ENCODE results near the gene ARL15. TPM values are rescaled to one million over a fixed set of nuclear protein-coding genes. Genes with fewer than 3 reads are reported as not detected.

Gene ARL15
- total RNA-seq, 1 experiment from 2014 or later: 140 TPM

- Histone ChIP-seq H3K9me3 (no peaks in the 10 kb centered on the region), H3K27me3 (replicated peaks; ENCODE audit: control insufficient read depth, insufficient read depth, low read length) (no peaks in the 10 kb centered on the region), H3K4me1 (no peaks in the 10 kb centered on the region; the same call in 1 of the 2 replicates), H3K4me3 (ENCODE audit: low read depth, low read length) (no peak overlapping the region), H3K36me3 (ENCODE audit: control insufficient read depth, insufficient read depth, low read length) (no peaks in the 10 kb centered on the region)
- no peak for TF ChIP-seq CTCF (IDR thresholded peaks at IDR 0.05; ENCODE audit: insufficient read depth in 1 of 2, low read depth in 1 of 2, low read length in 1 of 2, severe bottlenecking in 1 of 2, unreplicated experiment in 1 of 2)
- intact Hi-C loops (cut with micrococcal nuclease; ENCODE audit: unreplicated experiment): no loop called here
- Mint-ChIP-seq H3K27ac (ENCODE audit: unreplicated experiment) (no peak overlapping the region), H3K36me3 (ENCODE audit: insufficient read depth, unreplicated experiment) (peaks cover 18% of the 10 kb centered on the region), H3K27me3 (ENCODE audit: insufficient read depth, unreplicated experiment) (no peaks in the 10 kb centered on the region), H3K4me3 (ENCODE audit: unreplicated experiment) (no peak overlapping the region), H3K4me1 (ENCODE audit: low read depth, unreplicated experiment) (peaks cover 26% of the 10 kb centered on the region), H3K9me3 (ENCODE audit: unreplicated experiment) (no peaks in the 10 kb centered on the region)
- ChIA-PET POLR2A (no interaction called here), CTCF (no interaction called here)
- DNase-seq: no peak
- BruUV-seq (replicated peaks): no TSS peak
These were observed 89.2 kb downstream of the ARL15 start for GRCh38 chr5:54221135-54221534.

GRCh38 chr5:54220230-54221040 lies 89.9 kb downstream of the ARL15 start:
- Histone ChIP-seq H3K36me3 (ENCODE audit: control insufficient read depth, insufficient read depth, low read length) (no peaks in the 10 kb centered on the region), H3K4me3 (ENCODE audit: low read depth, low read length) (no peak overlapping the region), H3K9me3 (no peaks in the 10 kb centered on the region), H3K27me3 (replicated peaks; ENCODE audit: control insufficient read depth, insufficient read depth, low read length) (no peaks in the 10 kb centered on the region), H3K4me1 (no peaks in the 10 kb centered on the region; the same call in 1 of the 2 replicates)
- H3K27me3 Mint-ChIP-seq (ENCODE audit: insufficient read depth, unreplicated experiment): no peaks in the 10 kb centered on the region
- ChIA-PET POLR2A (no interaction called here), CTCF (no interaction called here)
- H3K4me3 Mint-ChIP-seq (ENCODE audit: unreplicated experiment): no peak overlapping the region
- intact Hi-C loops (cut with micrococcal nuclease; ENCODE audit: unreplicated experiment): no loop called here
- H3K36me3 Mint-ChIP-seq (ENCODE audit: insufficient read depth, unreplicated experiment): peaks cover 12% of the 10 kb centered on the region
- no TSS peak for BruUV-seq (replicated peaks)
- no peaks in the 10 kb centered on the region for H3K9me3 Mint-ChIP-seq (ENCODE audit: unreplicated experiment)
- peaks cover 24% of the 10 kb centered on the region for H3K4me1 Mint-ChIP-seq (ENCODE audit: low read depth, unreplicated experiment)
- DNase-seq: no peak
- no peak overlapping the region for H3K27ac Mint-ChIP-seq (ENCODE audit: unreplicated experiment)
- TF ChIP-seq CTCF (IDR thresholded peaks at IDR 0.05; ENCODE audit: insufficient read depth in 1 of 2, low read depth in 1 of 2, low read length in 1 of 2, severe bottlenecking in 1 of 2, unreplicated experiment in 1 of 2): no peak

GRCh38 chr5:54217826-54218503 lies 92.4 kb downstream of the ARL15 start:
- Histone ChIP-seq H3K36me3 (ENCODE audit: control insufficient read depth, insufficient read depth, low read length) (no peaks in the 10 kb centered on the region), H3K9me3 (no peaks in the 10 kb centered on the region), H3K4me3 (ENCODE audit: low read depth, low read length) (no peak overlapping the region), H3K4me1 (no peaks in the 10 kb centered on the region; the same call in 1 of the 2 replicates), H3K27me3 (replicated peaks; ENCODE audit: control insufficient read depth, insufficient read depth, low read length) (no peaks in the 10 kb centered on the region)
- Mint-ChIP-seq H3K4me3 (ENCODE audit: unreplicated experiment) (no peak overlapping the region), H3K4me1 (ENCODE audit: low read depth, unreplicated experiment) (peaks cover 27% of the 10 kb centered on the region), H3K9me3 (ENCODE audit: unreplicated experiment) (no peaks in the 10 kb centered on the region), H3K27me3 (ENCODE audit: insufficient read depth, unreplicated experiment) (no peaks in the 10 kb centered on the region), H3K27ac (ENCODE audit: unreplicated experiment) (no peak overlapping the region), H3K36me3 (ENCODE audit: insufficient read depth, unreplicated experiment) (peaks cover 13% of the 10 kb centered on the region)
- TF ChIP-seq CTCF (IDR thresholded peaks at IDR 0.05; ENCODE audit: insufficient read depth in 1 of 2, low read depth in 1 of 2, low read length in 1 of 2, severe bottlenecking in 1 of 2, unreplicated experiment in 1 of 2): peak; percentile 49 to 73
- DNase-seq: peak in 1 of 2 experiments; percentile 63
- intact Hi-C loops (cut with micrococcal nuclease; ENCODE audit: unreplicated experiment): loop anchor here (1.0 to 10.0 kb wide), 5 partner anchors 123 to 791 kb away; no protein-coding TSS in a partner anchor
- CTCF ChIA-PET: no interaction called here
- no TSS peak for BruUV-seq (replicated peaks)
- POLR2A ChIA-PET: no interaction called here

Data from Caco-2 (cell line).